H1 (cell line): ENCODE data around the gene ZNF101. TPM values are rescaled to one million over a fixed set of nuclear protein-coding genes. Genes with fewer than 3 reads are reported as not detected.

Experiments
- CHD2 ChIP-seq: IDR thresholded peaks from 2 replicates; pipeline ENCODE4 v1.6.1; 2012; ENCODE audit warnings: low read length, improper control_type of control experiment
- MAX ChIP-seq: IDR thresholded peaks from 2 replicates; pipeline ENCODE4 v1.6.1; 2012; ENCODE audit warnings: inconsistent platforms
- polyA plus RNA-seq, 7 experiments: library from polyadenylated mRNA; depleted of rRNA in 3 of 7; stranded (reverse) in 5 of 7; unstranded in 2 of 7; fragments of >200 nt in 5 of 7; fragments of 200-250 nt in 2 of 7; gene quantifications; 1 replicate in 5 of 7; 2 replicates in 1 of 7; 4 replicates in 1 of 7; pipeline versions ENCODE4 v1.2.1 to v1.2.3, GENCODE V29; 2011 to 2013; ENCODE audit warnings: missing spikeins in 2 of 7, mixed read lengths in 2 of 7
- total RNA-seq: library from RNA; stranded (reverse); fragmentation: NEBNext Ultra II Directional; extraction: Animal tissue kit (Norgen Biotek cat#: 25700); gene quantifications from 2 replicates; pipeline ENCODE4 v1.2.1, GENCODE V29; 2021

ZNF101 gene
- total and polyA plus RNA-seq, 2 of the 8 experiments (the other 6 are each of a cell fraction or from before 2014, with no cell fraction given) = 13.0 to 50.9 TPM

GRCh38 chr19:19655641-19656343, 12.8 kb upstream of the ZNF101 start (continued):
- TF ChIP-seq CHD2 = no peak
- TF ChIP-seq MAX = no peak
